OCI-LY3 (cell line): ENCODE measurements around the gene LENG9.

Source experiments
- H2AFZ ChIP-seq: fragments of 200-600, 300-600 bp; shearing (Covaris generic); 2 replicates; pipeline ENCODE4 v1.6.0; 2014; ENCODE audit warnings: antibody characterized with exemption, low read depth, low read length
- H3K27ac ChIP-seq: fragments of 200-600, 300-600 bp; sonication (generic); 2 replicates; pipeline ENCODE4 v1.5.1; 2014; ENCODE audit warnings: mild to moderate bottlenecking, low read length, moderate library complexity, mixed read lengths
- H3K27me3 ChIP-seq: fragments of 200-600, 300-600 bp; sonication (generic); 2 replicates; pipeline ENCODE4 v1.6.1; 2014; ENCODE audit warnings: low read depth, low read length, mixed read lengths
- H3K36me3 ChIP-seq: fragments of 200-600, 300-600 bp; sonication (generic); replicated peaks from 2 replicates; pipeline ENCODE3; 2014; ENCODE audit warnings: low read depth, low read length, mixed read lengths
- H3K4me1 ChIP-seq: fragments of 300-600, 200-600 bp; sonication (generic); 2 replicates; pipeline ENCODE4 v1.6.1; 2014; ENCODE audit warnings: low read length, mixed read lengths
- H3K4me2 ChIP-seq: fragments of 200-600, 300-600 bp; sonication (generic); 2 replicates; pipeline ENCODE4 v1.6.1; 2014; ENCODE audit warnings: low read length, mixed read lengths
- H3K4me3 ChIP-seq: fragments of 300-600, 200-600 bp; sonication (generic); 2 replicates; pipeline ENCODE4 v1.5.1; 2014; ENCODE audit warnings: antibody characterized with exemption, mild to moderate bottlenecking, low read length, moderate library complexity
- H3K79me2 ChIP-seq: fragments of 300-600, 200-600 bp; shearing (Covaris generic); 2 replicates; pipeline ENCODE4 v1.6.1; 2014; ENCODE audit warnings: mild to moderate bottlenecking, low read length, mixed read lengths
- H3K9ac ChIP-seq: fragments of 300-600, 200-600 bp; shearing (Covaris generic); 2 replicates; pipeline ENCODE4 v1.6.0; 2014; ENCODE audit warnings: mild to moderate bottlenecking, low read length, moderate library complexity
- H3K9me3 ChIP-seq: fragments of 200-600, 300-600 bp; shearing (Covaris generic); 2 replicates; pipeline ENCODE4 v1.6.1; 2014; ENCODE audit warnings: low read length, mixed read lengths; ENCODE audit not compliant: insufficient read depth
- H4K20me1 ChIP-seq: fragments of 200-600, 300-600 bp; sonication (generic); 2 replicates; pipeline ENCODE4 v1.6.1; 2016; ENCODE audit warnings: low read length, mixed read lengths; ENCODE audit not compliant: insufficient read depth
- EZH2phosphoT487 ChIP-seq: fragments of 200-600 bp; shearing (Covaris generic); IDR thresholded peaks from 2 replicates; pipeline ENCODE4 v1.6.1; 2018; ENCODE audit warnings: antibody characterized with exemption, mixed run types, low read depth
- TF ChIP-seq, protein P1 (sequence below): fragments of 200-600, 300-600 bp; sonication (generic); IDR thresholded peaks from 2 replicates; pipeline ENCODE4 v1.5.1; 2014; ENCODE audit warnings: antibody characterized with exemption, low read length, low read depth

Gene LENG9

DNA sequence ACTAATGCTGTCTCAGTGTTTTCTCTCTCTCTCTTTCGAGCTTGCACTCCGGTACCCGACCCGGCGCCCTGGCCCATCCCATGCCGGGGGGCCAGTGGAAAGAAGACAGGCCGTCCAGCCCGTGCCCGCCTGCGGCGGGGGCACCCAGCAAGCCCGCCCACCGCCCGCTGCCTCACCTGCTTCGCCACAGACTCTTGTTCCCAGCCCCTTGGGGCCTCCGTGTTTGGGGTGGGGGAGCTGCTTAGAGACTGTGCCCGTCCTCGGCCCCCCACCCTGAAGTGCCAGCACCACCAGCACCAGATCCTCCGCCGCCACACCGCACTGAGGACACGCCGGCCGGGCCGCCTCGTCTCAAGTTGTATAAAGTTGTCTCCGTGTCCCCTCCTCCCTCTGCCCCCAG, 2.4 kb downstream of the LENG9 start:
- H4K20me1 ChIP-seq: peaks cover 27% of the 10 kb centered on the region
- no peak for TF ChIP-seq EZH2phosphoT487
- TF ChIP-seq, protein P1, sequence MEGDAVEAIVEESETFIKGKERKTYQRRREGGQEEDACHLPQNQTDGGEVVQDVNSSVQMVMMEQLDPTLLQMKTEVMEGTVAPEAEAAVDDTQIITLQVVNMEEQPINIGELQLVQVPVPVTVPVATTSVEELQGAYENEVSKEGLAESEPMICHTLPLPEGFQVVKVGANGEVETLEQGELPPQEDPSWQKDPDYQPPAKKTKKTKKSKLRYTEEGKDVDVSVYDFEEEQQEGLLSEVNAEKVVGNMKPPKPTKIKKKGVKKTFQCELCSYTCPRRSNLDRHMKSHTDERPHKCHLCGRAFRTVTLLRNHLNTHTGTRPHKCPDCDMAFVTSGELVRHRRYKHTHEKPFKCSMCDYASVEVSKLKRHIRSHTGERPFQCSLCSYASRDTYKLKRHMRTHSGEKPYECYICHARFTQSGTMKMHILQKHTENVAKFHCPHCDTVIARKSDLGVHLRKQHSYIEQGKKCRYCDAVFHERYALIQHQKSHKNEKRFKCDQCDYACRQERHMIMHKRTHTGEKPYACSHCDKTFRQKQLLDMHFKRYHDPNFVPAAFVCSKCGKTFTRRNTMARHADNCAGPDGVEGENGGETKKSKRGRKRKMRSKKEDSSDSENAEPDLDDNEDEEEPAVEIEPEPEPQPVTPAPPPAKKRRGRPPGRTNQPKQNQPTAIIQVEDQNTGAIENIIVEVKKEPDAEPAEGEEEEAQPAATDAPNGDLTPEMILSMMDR: no peak
- no peak overlapping the region for H3K4me3 ChIP-seq
- peaks cover 10% of the 10 kb centered on the region for H3K4me1 ChIP-seq
- H3K36me3 ChIP-seq: peaks cover 57% of the 10 kb centered on the region
- no peak overlapping the region for H3K9ac ChIP-seq
- H3K27me3 ChIP-seq: no peaks in the 10 kb centered on the region
- no peaks in the 10 kb centered on the region for H3K9me3 ChIP-seq
- H3K79me2 ChIP-seq: peaks cover 14% of the 10 kb centered on the region; the same call in 1 of the 2 replicates
- no peak overlapping the region for H3K27ac ChIP-seq
- no peak overlapping the region for H3K4me2 ChIP-seq
- H2AFZ ChIP-seq: no peak overlapping the region

DNA sequence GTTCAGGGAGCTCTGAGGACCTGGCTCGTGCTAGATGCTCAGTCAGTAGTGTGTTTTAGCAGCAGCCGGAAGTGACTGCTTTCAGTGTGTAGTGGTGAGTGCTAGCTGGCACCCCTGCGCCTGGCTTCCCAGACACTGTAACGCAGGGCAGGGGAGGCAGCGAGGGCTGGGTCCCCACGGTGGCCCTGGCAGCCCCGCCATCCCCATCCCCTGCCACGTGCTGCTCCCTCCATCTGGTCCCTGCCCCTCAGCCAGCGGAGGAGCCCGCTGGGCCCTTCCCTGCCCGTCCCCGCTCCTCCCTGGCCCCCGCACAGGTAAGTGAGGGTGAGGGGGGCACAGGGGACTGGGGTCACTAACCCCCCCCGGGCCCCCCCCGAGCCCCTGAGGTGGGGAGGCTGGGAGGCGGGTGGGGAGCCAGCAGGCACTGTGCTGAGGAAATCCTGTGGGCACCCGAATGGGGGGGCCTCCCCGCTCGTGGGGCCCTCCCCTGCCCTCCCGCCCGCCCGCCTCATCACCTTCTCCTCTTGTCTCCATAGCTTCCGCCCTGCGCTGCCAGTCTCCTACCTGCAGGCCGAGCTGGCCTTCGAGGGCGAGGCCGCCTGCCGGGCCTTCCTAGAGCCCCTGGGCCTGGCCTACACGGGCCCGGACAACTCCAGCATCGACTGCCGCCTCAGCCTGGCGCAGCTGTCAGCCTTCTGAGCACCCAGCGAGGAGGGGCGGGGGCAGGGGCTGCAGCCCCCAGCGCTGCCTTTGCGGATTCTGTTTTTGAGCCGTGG, 3.2 kb downstream of the LENG9 start:
- Histone ChIP-seq H4K20me1 (peaks cover 28% of the 10 kb centered on the region), H3K4me2 (no peak overlapping the region), H3K27ac (no peak overlapping the region), H3K36me3 (peaks cover 65% of the 10 kb centered on the region), H3K4me1 (peaks cover 10% of the 10 kb centered on the region), H3K27me3 (no peaks in the 10 kb centered on the region), H2AFZ (no peak overlapping the region), H3K4me3 (no peak overlapping the region), H3K9ac (no peak overlapping the region), H3K79me2 (peaks cover 14% of the 10 kb centered on the region; the same call in 1 of the 2 replicates), H3K9me3 (no peaks in the 10 kb centered on the region)
- TF ChIP-seq, protein P1: no peak
- TF ChIP-seq EZH2phosphoT487: no peak

DNA sequence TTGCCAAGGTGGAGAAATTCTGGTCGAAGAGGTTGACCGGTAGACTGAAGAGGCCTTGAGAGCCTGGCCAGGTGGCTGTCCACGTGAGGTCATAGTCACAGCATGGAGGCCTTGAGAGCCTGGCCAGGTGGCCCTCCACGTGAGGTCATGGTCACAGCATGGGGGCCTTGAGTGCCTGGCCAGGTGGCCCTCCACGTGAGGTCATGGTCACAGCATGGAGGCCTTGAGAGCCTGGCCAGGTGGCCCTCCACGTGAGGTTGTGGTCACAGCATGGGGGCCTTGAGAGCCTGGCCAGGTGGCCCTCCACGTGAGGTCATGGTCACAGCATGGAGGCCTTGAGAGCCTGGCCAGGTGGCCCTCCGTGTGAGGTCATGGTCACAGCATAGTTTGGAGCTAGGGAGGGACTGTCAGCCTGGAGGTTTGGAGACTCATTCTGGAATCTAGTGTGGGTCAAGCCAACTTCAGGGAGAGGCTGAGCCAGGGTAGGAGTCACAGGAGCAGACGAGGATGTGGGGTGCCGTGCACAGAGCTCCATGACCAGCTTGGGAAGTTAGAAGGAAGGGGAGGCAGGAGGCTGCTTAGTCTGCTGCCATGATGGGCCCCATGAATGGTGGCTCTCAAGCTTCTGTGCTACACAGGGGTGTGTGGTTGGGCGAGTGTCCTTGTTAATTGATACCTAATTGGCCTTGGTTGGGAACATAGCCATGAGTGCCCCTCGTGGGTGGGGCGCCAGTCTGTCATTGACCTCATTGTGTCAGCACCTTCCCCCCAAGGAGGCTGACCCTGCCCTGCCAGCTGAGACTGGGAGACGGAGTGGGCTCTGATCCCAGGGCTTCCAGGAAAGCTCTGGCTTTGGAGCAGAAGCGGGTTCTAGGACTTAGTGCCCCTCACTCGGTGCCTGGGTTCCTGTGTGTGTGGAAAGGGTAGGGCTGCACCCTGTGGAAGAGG, 4.0 kb downstream of the LENG9 start:
- H3K36me3 ChIP-seq: peaks cover 74% of the 10 kb centered on the region
- peaks cover 8% of the 10 kb centered on the region for H3K4me1 ChIP-seq
- no peaks in the 10 kb centered on the region for H3K9me3 ChIP-seq
- H3K27ac ChIP-seq: no peak overlapping the region
- peaks cover 14% of the 10 kb centered on the region; the same call in 1 of the 2 replicates for H3K79me2 ChIP-seq
- no peak overlapping the region for H3K4me3 ChIP-seq
- H4K20me1 ChIP-seq: peaks cover 34% of the 10 kb centered on the region
- H3K9ac ChIP-seq: no peak overlapping the region
- no peak for TF ChIP-seq EZH2phosphoT487
- TF ChIP-seq, protein P1: no peak
- H3K4me2 ChIP-seq: no peak overlapping the region
- no peaks in the 10 kb centered on the region for H3K27me3 ChIP-seq
- no peak overlapping the region for H2AFZ ChIP-seq
